CD4-positive, alpha-beta T cell treated with Interferon alpha-2 for 1 hour (primary cell): Measurements from ENCODE around the gene TMEM203.
A peak's percentile ranks its signal among the peaks of the same experiment; 100 is the strongest.

Experiments used
- DNase-seq, 2 donors: peaks; one replicate each; pipeline ENCODE4 v3.0.0-alpha.2; 2020 to 2022

The TMEM203 gene

DNA sequence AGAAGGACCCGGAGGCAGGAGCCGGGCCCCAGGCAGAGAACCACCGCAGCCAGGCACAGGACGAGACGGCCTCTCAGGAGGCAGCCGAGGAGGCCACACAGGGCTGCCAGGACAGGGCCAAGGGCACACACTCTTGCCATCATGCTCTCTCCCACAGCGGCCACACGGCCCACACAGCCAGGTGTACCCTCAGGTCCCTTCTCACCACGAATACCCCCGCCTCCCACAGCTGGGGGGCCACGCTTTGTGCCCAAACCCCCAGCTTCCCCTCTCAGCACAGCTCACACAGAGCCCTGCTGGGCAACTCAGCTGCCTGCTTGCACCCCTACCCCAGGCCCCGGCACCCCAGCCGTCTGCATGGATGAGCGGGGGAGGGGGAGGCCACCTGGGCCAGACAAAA, 11.7 kb downstream of the TMEM203 start:
- no peak for DNase-seq

DNA sequence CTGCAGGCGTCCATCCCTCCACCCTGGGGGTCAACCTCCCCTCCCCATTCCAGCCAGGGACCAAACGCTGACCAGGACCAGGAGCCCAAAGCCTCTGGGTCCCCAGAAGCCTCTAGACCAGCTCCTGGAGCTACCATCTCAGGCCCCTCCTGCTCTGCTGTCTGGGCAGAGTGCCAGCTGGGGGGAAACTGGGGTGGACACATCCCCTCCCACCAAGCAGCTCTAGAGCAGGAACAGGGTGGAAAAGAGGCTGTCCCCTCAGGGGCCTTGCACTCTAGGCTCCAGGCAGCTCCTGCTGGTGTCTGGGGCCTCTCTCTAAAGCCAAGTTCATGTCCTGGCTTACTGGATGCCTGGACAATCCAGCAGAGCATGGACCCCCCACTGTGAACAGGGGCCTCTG, 12.6 kb downstream of the TMEM203 start:
- no peak for DNase-seq

DNA sequence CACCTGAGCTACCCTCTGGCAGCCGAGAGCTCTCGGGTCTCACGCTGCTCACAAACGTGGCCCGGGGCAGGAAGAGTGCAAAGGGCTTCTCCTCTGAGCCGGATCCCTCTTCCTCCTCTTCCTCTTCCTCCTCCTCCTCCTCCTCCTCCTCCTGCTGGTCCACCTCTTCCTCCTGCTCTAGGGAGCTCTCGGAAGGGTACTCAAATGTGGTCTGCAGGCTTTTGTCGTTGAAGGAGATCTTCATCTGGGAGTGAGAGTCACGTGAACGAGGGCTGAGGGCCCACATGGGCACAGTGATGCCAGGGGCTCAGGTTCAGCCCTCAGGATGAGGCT, 13.0 kb downstream of the TMEM203 start:
- no peak for DNase-seq

DNA sequence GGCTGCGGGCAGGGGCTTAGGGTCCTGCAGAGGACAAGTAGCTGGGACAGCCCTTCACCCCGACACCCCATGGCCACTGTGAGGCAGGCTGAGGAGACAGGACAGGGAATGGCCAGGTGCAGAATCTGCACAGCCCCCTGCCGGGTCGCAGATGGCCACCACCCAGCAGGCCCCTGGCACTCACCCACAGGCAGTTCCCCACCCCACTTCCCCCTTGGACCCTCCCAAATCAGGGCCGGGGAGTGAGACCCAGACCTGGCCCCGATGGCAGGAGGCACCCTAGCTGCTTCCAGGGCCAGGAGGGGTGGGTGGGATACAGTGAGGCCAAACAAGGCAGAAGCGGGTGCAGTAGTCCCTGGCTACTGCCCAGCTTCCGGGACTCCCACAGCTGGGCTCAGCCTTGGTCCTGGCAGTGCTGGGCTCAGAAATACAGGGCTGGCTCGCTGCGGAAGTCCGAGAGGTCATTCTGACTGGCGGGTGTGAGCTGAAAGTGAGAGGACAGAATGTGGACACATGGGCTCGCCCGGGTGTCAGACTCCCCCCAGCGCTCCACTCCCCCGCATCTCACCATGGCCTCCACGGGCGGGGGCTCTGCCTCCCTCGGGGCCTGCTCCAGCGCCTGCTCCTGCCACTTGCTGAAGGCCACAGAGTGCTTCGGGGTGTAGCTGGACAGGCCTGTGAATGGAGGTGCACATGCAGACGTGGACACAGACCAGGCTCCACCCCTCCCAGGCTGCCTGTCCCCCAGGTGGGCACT, 13.6 kb downstream of the TMEM203 start:
- DNase-seq: no peak

DNA sequence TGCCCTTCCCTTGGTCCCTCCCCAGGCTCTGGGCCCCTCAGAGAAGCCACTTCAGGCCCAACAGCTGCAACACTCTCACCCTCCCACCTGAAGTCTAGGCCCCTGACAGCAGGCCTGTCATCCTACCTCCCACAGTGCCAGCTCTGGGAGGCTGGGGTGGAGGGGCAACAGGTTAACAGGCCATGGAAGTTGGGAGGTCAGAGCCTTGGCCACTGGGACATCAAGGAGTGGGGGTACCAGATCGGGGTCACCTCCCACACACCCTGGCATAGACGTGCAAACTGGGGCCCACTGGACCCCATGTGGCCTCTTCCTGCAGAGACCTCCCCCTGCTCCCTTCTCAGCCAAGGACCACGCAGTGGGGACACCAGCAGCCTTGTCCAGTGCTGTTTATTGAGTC, 14.2 kb downstream of the TMEM203 start:
- DNase-seq: no peak

DNA sequence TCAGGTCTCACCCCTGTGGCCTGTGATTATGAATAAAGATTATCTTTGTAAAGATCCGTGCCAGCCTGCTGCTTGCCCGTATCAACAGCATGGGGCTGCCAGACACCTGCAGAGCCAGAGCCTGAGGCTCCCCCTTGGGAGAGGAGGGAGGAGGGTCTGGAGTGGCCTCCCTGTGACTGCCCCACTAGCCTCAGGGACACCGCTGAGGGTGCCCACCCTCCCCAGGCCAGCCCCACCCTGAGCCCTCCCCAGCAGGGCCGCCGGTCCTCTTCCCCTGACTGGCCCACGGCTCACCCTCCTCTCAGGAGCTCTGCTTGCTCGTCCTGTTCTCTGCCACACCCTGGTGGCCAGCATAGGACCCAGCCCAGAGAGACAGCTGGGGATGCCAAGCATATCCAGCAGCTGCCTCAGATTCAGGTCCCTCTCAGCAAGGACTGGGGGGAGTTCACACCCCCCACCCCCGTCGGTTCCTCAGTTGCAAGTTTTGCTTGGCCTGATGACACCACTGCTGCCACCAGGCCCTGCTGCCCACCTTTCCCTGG, 15.1 kb downstream of the TMEM203 start:
- DNase-seq: no peak

DNA sequence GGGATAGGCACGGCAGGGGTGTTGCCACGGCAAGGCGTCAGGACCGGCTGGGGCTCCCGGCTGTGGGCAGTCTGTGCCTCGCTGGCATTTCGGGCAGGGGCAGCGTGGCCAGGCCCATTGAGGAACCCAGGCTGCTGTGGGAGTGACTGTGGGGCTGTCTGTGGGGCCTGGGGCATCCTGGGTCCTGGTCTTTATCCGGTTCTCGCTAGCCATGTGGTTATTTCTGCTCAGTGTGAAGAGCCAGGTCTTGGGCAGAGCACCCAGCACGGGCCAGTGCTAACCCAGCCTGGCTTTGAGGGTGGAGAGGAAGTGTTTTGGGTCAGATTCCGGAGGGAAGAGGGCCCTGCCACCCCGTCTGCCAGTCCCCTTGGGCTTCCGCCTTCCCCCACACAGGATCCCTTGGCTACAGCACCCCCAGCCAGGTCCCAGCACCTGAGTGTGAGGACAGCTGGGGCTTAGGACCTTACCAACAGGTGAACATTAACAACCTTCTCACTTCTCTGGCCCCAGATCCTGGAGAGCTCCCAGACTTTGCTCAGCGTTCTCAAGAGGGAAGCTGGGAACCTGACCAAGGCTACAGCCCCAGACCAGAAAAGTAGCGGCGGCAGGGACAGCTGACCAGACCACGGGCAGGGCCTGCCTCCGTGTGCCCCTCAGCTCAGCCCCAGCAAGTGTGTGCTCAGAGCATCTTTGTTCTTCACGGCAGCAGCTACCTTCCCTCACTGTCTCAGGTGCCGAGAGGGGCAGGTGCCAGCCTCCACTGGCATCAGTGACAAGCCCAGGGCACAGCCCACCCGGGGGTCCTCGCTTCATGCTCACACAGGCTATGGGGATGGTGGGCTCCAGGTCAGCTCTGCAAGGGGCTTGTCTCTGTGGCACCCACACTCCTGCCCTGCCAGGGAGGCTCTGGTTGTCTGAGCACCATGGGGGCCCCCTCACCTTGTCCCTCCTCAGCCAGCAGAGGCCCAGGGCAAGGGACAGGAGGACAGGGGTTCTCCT, 15.9 kb downstream of the TMEM203 start:
- DNase-seq: no peak

DNA sequence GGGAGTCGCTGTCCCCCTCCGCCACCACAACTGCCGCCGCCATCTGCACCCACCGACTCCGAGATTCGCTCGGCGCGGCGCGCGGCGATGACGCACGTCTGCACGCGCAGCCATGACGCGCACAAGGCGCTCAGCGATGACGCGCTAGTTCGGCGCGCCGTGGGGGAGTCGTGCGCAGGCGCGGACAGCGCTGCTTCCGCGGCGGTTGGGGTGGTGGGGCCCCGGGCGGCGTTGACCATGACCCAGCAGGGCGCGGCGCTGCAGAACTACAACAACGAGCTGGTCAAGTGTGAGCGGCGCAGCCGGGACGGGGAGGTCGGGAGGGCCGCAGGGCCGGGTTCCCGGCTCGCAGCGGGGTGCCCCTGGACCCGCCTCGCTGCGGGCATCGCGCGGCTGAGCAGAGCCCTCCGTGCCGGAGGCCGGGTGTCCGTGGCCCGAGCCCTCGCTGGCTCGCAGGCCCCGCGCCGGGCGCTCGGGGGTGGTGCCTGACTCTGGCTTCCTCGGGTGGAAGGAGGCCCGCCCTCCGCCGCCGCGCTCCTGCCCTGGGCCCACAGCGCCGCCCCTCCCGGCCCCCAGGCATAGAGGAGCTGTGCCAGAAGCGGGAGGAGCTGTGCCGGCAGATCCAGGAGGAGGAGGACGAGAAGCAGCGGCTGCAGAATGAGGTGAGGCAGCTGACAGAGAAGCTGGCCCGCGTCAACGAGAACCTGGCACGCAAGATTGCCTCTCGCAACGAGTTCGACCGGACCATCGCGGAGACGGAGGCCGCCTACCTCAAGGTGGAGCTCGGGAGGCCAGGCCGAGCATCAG, 16.8 kb downstream of the TMEM203 start, which contains the start of the genes ANAPC2 and SSNA1:
Gene ANAPC2 (minus strand): TSS at position 71 of the 807 bp plus-strand sequence. CDS start 28 bp downstream, at position 43.
Gene SSNA1 (plus strand): TSS at position 187 of the 807 bp plus-strand sequence. CDS start 51 bp downstream, at position 238.
- DNase-seq: peak; percentile 91 to 94

DNA sequence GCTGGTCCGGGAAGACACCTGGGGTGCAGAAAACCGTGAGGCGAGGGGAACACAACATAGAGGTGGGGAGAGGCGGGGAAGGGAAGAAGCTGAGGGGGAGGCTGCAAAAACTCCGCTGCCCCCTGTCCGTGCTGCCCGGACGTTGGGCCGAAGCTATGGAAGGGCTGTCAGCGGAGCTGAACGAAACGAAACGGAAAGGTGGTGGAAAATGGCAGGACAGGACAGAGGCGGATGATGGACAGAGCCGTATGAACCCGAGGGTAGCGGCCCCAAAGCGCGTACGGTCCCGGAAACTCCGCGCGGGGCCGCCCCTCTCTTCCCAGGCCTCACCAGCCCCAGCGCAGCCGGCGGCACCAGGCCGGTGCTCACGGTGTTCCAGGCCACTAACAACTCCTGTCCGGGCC, 17.4 kb downstream of the TMEM203 start:
- DNase-seq: no peak

DNA sequence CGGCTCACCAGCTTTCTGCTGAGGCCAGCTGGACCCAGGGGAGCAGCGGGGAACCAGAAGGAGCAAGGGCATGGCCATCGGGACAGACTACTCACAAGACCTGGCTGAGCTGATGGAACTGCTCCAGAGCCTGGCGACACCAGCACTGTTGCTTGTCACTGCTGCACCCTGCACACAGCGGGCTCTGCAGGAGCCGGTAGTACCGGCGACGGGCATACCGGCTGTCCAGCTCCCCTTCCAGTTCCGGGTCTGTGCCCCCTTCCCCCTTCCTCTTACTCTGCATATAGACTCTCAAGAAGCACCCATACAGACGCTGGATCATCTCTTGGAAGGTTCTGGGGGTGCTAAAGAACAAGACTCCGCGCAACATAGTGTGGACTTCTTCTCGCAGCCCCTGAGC, 18.1 kb downstream of the TMEM203 start:
- no peak for DNase-seq

DNA sequence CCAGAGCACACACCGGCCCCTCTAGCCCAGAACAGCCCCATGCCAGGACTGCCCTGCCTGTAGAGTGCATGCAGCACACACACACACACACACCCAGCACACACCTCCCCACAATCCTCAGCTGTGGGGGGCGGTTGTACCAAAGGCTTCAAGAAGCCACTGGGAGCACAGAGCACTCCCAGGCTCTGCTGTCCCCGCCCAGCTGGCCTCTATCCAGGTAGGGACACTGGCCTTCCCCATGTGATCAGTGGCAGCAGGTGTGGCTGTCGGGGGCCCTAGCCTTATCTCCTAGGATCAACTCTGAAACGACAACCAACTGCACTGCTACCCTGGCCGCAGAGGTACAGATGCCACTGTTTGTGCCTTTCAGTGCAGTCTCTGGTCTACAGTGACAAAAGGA, 19.1 kb downstream of the TMEM203 start:
- no peak for DNase-seq

DNA sequence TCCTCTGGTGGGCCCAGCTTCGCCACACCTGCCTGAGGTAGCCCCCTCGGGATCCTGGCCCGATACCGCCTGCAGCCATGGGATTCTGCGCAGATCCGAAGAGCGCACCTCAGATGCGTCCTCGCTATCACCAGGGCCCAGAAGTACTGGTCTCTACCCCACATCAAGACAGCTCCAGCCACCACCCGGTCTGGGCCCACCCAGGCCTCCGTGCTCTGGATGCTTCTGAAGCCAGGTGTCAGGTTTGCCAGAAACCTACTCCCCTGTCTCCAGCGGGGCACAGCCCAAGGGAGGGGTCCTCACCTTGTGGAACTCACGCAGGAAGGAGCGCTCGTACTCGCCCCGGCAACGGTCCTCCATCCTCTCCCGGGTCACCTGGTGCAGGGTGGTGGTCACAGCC, 19.5 kb downstream of the TMEM203 start:
- no peak for DNase-seq

DNA sequence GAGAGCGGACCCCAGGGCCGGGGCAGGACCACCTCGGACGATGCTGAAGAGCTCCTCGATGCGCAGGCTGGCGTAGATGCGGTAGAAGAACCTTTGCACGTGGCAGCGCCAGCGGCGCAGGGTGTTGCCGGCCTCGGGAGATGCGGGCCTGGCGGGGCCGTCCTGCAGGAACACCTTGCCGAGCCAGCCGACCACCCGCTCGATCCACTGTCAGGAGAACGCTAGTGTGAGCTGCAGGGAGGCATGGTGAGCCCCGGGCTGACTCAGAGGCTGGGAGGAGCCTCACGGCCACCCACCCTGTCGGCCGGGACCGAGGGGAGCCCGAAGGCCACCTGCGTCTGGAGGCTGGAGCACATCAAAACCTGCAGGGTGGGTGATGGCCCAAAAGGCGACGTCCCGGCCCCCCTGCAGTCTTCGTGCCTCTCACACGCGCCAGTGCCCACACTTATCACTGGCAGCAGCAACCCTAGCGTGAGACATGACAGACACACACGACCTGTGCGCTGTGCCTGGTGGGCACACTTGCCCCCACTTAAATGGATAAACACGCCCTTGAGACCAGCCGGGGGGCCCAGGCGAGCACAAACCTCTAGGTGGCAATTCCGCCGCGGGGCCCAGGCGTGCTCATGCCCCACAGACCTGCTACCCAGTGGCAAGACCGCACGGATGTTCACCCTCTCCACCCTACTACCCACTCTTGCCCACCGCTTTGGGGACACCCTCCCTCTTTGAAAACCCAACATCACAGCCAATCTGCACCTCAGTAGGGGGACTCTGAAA, 20.4 kb downstream of the TMEM203 start:
- no peak for DNase-seq

DNA sequence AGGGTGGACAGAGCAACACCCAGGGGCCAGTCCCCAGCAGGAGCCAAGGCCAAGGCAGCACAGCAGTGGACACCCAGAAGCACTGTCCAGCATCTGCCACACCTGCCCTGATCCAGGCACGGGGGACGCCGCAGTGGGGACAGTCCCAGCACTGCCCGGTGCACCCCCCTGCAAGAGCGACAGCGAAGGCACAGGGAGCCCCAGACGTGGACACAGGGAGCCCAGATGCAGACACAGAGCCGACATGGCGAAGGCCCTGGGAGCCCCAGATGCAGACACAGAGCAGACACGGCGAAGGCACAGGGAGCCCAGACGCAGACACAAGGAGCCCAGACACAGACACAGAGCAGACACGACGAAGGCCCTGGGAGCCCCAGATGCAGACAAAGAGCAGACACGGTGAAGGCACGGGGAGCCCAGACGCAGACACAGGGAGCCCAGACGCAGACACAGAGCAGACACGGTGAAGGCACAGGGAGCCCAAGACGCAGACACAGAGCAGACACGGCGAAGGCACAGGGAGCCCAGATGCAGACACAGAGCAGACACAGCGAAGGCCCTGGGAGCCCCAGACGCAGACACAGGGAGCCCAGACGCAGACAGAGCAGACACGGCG, 21.4 kb downstream of the TMEM203 start:
- DNase-seq: no peak

DNA sequence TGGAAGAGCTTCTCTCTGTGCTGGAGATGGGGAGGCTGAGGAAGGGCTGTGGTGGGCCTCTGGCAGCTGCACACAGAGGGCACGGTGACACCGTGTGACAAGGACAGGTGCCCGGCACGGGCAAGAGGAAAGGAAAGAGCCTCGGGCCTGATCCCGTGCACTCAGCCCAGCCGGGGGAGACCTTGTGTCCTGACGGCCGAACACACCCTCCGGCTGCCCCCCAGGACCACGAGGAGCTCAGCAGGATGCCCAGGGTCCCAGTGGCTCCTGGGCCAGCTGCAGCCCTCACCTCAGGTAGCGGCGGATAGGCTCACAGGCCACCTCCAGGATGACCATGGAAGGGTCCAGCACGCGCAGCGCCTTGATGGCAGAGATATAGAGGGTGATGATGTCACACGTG, 22.6 kb downstream of the TMEM203 start:
- DNase-seq: no peak

DNA sequence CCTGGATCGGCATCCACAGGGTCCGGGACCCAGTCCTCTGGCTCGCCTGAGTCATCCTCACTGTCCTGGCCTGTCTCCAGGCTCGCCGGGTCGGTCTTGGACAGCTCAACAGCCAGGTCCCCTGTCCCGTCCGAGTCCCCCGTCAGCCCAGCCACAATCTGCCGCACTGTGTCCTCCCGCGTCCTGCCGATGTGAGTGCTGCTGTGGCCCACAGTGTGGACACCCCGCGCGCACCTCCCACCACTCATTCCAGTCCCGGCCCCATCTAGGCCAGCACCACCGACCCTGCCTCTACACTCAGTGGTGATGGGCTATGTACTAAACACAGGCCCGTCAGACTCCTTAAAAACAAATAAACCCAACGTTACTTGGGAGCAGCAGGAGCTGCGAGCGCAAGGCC, 23.8 kb downstream of the TMEM203 start:
- DNase-seq: no peak

DNA sequence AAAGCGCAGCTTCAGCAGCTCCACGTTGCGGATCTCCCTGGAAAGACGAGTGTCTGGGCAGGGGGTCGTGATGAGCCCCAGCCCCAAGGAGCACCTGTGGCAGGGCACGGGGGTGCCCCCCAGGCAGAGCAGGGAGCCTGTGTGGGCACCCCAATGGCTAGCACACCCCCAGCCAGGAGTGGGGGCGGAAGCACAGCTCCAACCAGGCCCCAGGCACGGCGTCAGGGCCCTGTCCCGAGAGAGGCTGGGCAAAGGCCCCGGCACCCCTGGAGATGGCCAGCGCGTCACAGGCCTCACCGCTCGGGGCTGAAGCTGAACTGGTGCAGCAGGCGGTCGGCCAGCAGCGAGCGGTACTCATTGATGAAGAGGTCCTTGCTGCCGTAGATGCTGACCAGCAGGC, 25.0 kb downstream of the TMEM203 start:
- no peak for DNase-seq

DNA sequence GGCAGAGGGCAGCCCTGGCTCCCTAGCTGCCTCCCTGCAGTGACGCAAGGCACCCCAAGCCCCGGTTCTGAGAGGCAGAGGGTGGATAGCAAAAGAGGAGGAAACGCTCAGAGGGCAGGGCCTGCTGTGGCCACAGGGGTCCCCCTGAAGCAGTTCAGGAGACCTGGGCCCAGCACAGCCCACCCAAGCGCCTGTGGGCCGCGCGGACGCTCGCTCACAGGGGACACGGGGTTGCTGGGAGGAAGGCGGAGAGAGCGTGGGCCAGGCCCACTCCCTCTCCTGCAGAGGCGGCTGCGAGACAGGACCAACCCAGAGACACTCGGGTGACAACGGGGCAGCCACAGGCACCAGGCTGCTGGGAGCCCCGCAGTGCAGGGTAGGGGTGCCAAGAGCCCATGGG, 25.7 kb downstream of the TMEM203 start:
- no peak for DNase-seq

DNA sequence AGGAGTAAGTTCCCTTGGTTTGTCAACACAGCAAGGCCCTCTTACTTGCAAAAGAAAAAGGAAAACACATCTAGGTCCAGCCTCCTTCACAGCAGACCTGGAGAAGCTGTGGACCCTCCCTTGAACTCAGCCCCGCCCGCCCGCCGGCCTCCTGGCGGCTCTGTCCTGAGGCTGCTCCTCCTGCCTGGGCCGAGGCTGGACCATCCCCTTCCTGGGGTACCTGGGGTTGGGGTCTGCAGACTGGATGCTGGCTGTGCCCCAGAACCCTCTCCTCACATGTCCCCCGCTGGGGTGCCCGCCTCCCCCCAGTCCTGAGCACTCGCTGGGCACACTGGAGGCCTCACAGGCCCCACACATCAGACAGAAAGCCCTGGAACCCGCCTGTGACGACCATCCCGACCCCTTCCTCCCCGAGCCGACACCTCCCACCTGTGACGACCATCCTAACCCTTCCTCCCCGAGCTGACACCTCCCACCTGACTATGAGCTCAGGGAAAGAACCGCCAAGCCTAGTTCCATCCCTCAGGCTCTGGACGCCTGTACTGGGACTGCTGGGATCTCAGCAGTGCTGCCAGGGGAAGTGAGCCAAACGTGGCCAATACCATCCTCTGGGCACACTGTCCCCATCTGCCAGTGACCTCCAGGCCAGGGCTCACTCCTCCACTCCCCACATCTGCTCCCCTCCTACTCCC, 26.4 kb downstream of the TMEM203 start:
- DNase-seq: no peak

DNA sequence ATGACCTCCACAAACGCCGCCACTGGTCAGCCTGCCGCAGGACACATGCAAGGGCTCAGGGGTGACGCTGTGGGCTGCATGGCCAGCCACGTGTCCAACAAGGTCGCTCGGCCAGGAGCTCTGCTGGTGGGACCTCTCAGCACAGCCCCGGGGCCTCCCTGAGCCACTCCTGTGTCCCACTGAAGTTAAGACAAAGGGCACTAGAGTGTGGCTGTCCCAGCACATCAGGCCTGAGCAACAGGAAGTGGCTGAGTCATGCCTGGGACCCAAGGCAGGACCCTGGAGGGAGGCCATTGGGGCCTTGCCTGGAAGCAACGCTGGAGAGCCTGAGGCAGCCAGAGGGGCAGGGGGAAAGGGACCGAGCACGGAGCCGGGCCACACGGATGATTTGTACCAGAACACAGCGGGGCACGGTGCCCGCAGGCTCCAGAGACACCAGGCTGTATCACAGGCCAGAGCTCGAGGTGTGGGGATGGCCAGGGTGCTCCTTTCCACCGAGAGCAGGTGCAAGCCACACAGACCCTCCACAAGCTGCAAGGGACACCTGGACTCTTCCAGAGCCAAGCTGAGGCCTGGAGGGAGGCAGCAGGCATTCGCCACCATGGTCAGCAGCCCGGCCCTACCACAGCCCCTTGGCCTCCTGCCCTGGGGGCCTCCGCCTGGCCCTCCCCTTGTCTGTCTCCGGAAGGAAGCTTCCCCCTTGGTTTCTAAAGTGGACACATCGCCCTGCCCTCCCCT, 27.1 kb downstream of the TMEM203 start:
- no peak for DNase-seq
